ENCODE measurements around the gene OTOG. TPM values are rescaled to one million over a fixed set of nuclear protein-coding genes. Genes with fewer than 3 reads are reported as not detected.

Gene OTOG
- total RNA-seq, 4 donors from 2014 or later = not detected

DNA sequence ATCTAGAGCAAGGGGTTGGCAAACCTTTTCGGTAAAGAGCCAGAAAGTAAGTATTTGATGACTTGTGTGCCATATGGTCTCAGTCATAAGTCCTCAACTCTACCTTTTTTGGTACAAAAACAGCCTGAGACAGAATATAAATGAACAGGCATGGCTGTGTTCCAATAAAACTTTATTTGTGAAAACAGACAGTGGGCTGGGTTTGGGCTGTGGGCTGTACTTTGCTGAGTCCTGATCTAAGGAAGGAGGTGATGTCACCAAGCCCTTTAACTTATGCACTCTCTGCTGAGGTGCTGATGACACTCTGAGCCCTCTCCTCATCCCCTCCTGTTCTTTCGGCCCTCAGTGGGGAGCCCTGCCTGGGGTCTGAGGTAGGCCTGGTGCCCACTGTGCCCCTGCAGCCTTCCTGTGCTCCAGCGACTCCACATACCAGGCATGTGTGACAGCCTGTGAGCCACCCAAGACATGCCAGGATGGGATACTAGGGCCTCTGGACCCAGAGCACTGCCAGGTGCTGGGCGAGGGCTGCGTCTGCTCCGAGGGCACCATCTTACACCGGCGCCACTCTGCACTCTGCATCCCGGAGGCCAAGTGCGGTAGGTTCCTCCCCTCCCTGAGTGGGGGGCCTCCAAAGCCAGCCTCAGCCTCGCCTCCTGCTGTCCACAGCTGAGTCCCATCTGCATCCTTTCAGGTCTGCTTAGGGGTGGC, 86.4 kb downstream of the OTOG start:
- DNase-seq (ENCODE audit: low spot score) (no peak), ATAC-seq (ENCODE audit: low FRiP score) (no peak)
- TF ChIP-seq, protein P1, sequence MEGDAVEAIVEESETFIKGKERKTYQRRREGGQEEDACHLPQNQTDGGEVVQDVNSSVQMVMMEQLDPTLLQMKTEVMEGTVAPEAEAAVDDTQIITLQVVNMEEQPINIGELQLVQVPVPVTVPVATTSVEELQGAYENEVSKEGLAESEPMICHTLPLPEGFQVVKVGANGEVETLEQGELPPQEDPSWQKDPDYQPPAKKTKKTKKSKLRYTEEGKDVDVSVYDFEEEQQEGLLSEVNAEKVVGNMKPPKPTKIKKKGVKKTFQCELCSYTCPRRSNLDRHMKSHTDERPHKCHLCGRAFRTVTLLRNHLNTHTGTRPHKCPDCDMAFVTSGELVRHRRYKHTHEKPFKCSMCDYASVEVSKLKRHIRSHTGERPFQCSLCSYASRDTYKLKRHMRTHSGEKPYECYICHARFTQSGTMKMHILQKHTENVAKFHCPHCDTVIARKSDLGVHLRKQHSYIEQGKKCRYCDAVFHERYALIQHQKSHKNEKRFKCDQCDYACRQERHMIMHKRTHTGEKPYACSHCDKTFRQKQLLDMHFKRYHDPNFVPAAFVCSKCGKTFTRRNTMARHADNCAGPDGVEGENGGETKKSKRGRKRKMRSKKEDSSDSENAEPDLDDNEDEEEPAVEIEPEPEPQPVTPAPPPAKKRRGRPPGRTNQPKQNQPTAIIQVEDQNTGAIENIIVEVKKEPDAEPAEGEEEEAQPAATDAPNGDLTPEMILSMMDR (IDR thresholded peaks at IDR 0.05) = no peak

DNA sequence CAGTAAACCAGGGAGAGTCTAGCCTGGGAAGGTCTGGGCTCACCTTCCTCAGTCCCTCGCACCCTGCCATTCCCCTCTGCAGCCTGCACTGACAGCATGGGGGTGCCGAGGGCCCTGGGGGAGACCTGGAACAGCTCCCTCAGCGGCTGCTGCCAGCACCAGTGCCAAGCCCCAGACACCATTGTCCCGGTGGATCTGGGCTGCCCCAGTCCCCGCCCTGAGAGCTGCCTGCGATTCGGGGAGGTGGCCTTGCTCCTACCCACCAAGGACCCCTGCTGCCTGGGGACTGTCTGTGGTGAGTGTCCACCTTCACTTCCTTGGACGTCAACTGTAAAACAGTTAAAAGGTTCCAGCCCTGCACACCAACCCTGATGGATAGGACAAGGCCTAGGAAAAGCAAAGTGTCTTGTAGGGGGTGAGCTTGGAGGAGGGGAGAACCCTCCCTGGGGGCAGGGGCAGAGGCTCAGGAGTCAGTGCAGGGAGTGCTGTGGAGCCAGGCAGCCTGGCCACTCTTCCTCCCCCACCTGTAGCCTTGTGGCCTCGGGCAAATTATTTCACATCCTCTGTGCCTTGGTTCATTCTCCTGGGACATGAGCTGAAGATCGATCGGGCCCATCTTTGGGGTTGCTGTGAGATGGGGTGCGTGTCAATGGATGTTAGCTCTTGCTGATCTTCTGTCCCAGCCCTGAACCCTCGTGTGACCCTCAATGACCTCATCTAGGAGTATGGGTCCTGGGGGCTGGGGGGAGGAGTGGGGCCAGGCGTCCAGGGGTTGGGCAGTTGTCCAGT, 87.1 kb downstream of the OTOG start:
- DNase-seq (ENCODE audit: low spot score) = no peak
- no peak for ATAC-seq (ENCODE audit: low FRiP score)
- TF ChIP-seq, protein P1 (IDR thresholded peaks at IDR 0.05) = no peak

DNA sequence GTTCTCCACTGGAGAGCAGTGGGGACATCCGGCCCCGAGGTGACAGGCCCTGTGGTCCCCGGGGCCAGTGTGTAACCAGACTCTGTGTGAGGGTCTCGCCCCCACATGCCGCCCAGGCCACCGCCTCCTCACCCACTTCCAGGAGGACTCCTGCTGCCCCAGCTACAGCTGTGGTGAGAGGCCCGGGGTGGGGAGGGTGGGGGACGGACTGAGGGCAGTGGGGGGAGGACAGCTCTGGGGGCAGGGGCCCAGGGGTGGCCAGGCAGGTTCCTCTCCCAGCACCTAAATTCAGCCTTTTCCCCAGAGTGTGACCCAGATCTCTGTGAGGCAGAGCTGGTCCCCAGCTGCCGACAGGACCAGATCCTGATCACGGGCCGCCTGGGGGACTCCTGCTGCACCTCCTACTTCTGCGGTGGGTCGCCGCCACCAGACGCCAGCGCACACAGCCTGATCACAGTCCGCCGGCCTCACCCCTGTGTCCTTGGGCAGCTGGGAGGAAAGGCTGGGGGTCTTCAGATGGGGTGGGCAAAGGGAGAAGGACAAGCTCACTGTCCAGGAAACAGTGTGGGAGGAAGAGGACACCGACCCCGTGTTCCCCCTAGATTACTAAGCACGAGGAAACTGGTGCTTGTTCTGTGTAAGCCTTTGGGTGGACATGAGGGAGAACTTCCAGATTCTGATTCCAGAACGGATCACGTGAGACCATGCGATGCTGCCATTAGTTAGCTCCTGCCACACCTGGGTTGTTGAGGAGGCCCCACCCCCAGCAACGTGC, 87.9 kb downstream of the OTOG start:
- ATAC-seq (ENCODE audit: low FRiP score) = no peak
- DNase-seq (ENCODE audit: low spot score) = no peak

DNA sequence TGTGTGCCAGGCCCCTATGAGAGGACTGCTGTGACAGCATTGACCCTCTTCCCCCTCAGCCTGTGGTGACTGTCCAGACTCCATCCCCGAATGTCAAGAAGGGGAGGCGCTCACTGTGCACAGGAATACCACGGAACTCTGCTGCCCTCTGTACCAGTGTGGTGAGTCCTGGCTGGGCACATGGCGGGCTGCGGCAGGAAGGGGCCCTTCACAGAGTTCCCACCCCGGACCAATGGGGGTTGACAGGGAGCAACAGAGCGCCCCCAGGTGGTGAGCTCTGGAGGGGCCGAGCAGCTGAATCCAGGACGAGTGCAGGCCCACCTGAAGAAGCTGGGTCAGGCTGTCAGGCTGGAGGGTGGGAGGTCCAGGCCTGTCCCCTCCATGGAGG, 88.5 kb downstream of the OTOG start:
- DNase-seq (ENCODE audit: low spot score) = no peak
- ATAC-seq (ENCODE audit: low FRiP score) = no peak
- TF ChIP-seq, protein P1 (IDR thresholded peaks at IDR 0.05) = no peak

More for the DNA sequence above, 87.9 kb downstream of the OTOG start:
- TF ChIP-seq, protein P1 (IDR thresholded peaks at IDR 0.05) = no peak

DNA sequence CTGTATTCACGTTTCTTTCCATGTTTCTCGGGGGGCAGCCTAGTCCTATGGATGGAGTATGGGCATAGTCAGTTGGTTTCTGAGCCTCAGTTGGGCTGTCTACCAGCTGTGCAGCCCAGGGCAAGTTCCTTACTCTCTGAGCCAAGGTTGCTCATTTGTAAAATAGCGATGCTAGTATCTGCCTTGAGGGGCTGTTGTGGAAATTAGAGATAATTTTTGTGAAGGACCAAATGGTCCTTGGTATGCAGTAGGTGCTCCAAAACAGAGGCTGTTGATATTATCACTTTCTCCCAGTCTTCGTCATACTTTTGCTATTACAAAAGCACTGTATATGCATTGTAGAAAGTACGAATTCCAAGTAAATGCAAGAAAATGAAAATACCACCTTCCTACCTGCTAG, 89.7 kb downstream of the OTOG start:
- DNase-seq (ENCODE audit: low spot score) = no peak
- no peak for ATAC-seq (ENCODE audit: low FRiP score)
- TF ChIP-seq, protein P1 (IDR thresholded peaks at IDR 0.05) = no peak

DNA sequence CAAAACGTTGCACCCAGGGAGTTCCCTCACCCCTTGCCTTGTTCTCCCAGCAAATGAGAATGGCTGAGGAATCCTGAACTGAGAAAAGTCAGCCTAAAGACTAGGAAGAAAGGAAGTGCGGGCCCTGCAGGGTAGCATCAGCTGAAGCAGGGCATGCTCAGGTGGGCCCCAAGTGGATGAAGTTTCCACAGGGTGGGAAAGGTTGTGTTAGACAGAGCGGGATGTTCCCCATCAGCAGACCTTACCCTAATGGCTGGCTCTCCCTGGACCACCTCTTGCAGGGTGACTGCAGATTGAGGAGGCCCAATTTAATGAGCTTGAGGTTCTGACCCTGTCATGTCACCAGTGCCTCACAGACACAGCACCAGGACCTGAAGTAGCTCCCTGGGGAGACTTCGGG, 90.8 kb downstream of the OTOG start:
- TF ChIP-seq, protein P1 (IDR thresholded peaks at IDR 0.05) = no peak
- no peak for DNase-seq (ENCODE audit: low spot score)
- no peak for ATAC-seq (ENCODE audit: low FRiP score)
